ENCODE results near the gene SIPA1.

DNA sequence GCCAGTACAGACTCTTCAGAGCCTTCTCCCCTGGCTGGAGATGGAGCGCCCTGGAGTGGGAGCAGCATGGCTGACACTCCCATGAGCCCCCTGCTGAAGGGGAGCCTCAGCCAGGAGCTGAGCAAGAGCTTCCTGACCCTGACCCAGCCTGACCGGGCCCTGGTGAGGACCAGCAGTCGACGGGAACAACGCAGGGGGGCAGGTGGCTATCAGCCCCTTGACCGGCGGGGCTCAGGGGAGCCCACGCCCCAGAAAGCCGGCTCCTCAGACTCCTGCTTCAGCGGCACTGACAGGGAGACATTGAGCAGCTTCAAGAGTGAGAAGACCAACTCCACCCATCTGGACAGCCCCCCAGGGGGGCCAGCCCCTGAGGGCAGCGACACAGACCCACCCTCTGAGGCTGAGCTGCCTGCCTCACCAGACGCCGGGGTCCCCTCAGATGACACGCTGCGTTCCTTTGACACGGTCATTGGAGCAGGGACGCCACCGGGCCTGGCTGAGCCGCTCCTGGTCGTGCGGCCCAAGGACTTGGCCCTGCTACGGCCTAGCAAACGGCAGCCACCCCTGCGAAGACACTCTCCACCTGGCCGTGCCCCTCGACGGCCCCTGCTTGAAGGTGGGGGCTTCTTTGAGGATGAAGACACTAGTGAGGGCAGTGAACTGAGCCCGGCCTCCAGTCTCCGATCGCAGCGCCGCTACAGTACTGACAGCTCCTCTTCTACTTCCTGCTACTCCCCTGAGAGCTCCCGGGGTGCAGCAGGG lies 19.7 kb upstream of the SIPA1 start:
- no peak for TF ChIP-seq POLR2AphosphoS5 (IDR thresholded peaks at IDR 0.05)
- TF ChIP-seq, protein P1, sequence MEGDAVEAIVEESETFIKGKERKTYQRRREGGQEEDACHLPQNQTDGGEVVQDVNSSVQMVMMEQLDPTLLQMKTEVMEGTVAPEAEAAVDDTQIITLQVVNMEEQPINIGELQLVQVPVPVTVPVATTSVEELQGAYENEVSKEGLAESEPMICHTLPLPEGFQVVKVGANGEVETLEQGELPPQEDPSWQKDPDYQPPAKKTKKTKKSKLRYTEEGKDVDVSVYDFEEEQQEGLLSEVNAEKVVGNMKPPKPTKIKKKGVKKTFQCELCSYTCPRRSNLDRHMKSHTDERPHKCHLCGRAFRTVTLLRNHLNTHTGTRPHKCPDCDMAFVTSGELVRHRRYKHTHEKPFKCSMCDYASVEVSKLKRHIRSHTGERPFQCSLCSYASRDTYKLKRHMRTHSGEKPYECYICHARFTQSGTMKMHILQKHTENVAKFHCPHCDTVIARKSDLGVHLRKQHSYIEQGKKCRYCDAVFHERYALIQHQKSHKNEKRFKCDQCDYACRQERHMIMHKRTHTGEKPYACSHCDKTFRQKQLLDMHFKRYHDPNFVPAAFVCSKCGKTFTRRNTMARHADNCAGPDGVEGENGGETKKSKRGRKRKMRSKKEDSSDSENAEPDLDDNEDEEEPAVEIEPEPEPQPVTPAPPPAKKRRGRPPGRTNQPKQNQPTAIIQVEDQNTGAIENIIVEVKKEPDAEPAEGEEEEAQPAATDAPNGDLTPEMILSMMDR (IDR thresholded peaks at IDR 0.05) = no peak
- no peak for TF ChIP-seq POLR2A (IDR thresholded peaks at IDR 0.05)
